ENCODE data around the gene RPL31.

DNA sequence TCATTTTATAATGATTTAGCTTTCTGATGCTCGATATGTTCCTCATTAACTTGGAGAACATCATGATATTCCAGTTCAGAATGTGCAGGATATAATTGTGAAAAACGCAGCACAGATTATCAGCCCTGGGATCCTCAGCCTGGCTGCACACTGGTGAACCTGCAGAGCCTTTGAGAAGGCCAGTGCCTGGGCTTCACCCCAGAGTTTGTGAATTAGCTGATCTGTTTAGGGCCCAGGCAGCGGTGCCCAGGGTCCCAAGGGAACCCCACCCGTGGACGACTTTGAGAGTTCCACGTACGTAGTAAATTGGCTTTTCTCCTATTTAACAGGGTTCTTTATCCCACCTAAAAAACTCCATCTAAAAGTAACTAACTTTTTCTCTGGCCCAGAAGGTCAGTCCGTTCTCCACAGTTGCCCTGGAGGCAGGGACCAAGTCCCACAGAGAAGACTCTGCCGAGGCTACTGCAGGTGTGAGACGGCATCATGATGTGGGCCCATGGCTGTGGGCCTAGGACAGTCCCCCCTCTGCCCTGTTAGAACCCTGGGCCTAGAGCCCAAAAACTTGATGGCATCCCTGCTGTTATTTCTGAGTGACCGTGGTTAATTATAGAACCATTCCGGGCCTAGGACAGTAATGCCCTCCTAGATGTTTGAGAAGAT, 39.6 kb upstream of the RPL31 start:
- TF ChIP-seq, protein P1, sequence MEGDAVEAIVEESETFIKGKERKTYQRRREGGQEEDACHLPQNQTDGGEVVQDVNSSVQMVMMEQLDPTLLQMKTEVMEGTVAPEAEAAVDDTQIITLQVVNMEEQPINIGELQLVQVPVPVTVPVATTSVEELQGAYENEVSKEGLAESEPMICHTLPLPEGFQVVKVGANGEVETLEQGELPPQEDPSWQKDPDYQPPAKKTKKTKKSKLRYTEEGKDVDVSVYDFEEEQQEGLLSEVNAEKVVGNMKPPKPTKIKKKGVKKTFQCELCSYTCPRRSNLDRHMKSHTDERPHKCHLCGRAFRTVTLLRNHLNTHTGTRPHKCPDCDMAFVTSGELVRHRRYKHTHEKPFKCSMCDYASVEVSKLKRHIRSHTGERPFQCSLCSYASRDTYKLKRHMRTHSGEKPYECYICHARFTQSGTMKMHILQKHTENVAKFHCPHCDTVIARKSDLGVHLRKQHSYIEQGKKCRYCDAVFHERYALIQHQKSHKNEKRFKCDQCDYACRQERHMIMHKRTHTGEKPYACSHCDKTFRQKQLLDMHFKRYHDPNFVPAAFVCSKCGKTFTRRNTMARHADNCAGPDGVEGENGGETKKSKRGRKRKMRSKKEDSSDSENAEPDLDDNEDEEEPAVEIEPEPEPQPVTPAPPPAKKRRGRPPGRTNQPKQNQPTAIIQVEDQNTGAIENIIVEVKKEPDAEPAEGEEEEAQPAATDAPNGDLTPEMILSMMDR (conservative IDR thresholded peaks at IDR 0.05 in 1 of 2, IDR thresholded peaks at IDR 0.05 in 1 of 2; ENCODE audit: low read depth in 1 of 2, low read length in 2 of 2), result no peak
- TF ChIP-seq EZH2 (IDR thresholded peaks at IDR 0.05; ENCODE audit: low read length, missing control alignments), result no peak

Data from fibroblast of lung (primary cell).